GM18868 (cell line): ENCODE measurements around the gene NCEH1.

Source experiments
- ATAC-seq: cut with Tn5 transposase; IDR thresholded peaks from one replicate; pipeline ENCODE4 v1.9.1; 2021; ENCODE audit warnings: mild to moderate bottlenecking, moderate library complexity; ENCODE audit not compliant: unreplicated experiment

The NCEH1 gene

GRCh38 chr3:172586436-172586835 lies 124.4 kb downstream of the NCEH1 start:
- ATAC-seq = no peak

GRCh38 chr3:172585954-172586353 lies 124.9 kb downstream of the NCEH1 start:
- no peak for ATAC-seq

- no peak for ATAC-seq
Measured at GRCh38 chr3:172582712-172583111, 128.2 kb downstream of the NCEH1 start.

GRCh38 chr3:172581757-172582166 lies 129.1 kb downstream of the NCEH1 start:
- peak; percentile 34 for ATAC-seq

GRCh38 chr3:172580680-172581401 lies 130.0 kb downstream of the NCEH1 start:
- ATAC-seq = peak; percentile 89
